Naive thymus-derived CD8-positive, alpha-beta T cell (primary cell): ENCODE data around the gene SPTLC2. TPM values are rescaled to one million over a fixed set of nuclear protein-coding genes. Genes with fewer than 3 reads are reported as not detected.
A peak's percentile ranks its signal among the peaks of the same experiment; 100 is the strongest.

ENCODE experiments used
- ATAC-seq, 2 donors: fragments of 150-1000 bp; cut with Tn5 transposase in 1 of 2; sonication (Bioruptor Pico), chemical (Tn5 transposase) in 1 of 2; 1 replicate in 1 of 2; 2 replicates in 1 of 2; pipeline ENCODE4 v1.10.0; 2021; ENCODE audit warnings: mild to moderate bottlenecking in 2 of 2, moderate library complexity in 2 of 2
- POLR2A ChIA-PET: fragments of 350-600 bp; sonication (Branson Sonifier 250); formaldehyde crosslinking; loops from one replicate; lab custom pipeline; 2021; ENCODE audit warnings: antibody characterized with exemption; lab: Charles Lee
- DNase-seq, 10 donors: peaks; one replicate each; pipeline versions ENCODE4 v3.0.0 to v3.0.0-alpha.2; 2020 to 2022
- H3K27ac Mint-ChIP-seq, 10 donors: one replicate each; pipeline ENCODE4 v1.8.0; 2020 to 2022; ENCODE audit warnings: mild to moderate bottlenecking in 10 of 10, mixed read lengths in 10 of 10, moderate library complexity in 4 of 10, inconsistent platforms in 1 of 10
- H3K27me3 Mint-ChIP-seq, 5 donors: one replicate each; pipeline ENCODE4 v1.8.0; 2021 to 2022; ENCODE audit warnings: mixed read lengths in 5 of 5
- H3K36me3 Mint-ChIP-seq, 3 donors: one replicate each; pipeline ENCODE4 v1.8.0; 2020 to 2022; ENCODE audit warnings: mixed read lengths in 3 of 3, mild to moderate bottlenecking in 2 of 3, inconsistent platforms in 1 of 3
- H3K4me1 Mint-ChIP-seq, 4 donors: one replicate each; pipeline ENCODE4 v1.8.0; 2021 to 2022; ENCODE audit warnings: mixed read lengths in 4 of 4
- H3K4me3 Mint-ChIP-seq, 10 donors: one replicate each; pipeline ENCODE4 v1.8.0; 2020 to 2022; ENCODE audit warnings: mild to moderate bottlenecking in 10 of 10, mixed read lengths in 10 of 10, moderate library complexity in 6 of 10, inconsistent platforms in 1 of 10
- H3K9me3 Mint-ChIP-seq, 9 donors: one replicate each; pipeline ENCODE4 v1.8.0; 2020 to 2022; ENCODE audit warnings: mixed read lengths in 9 of 9, mild to moderate bottlenecking in 3 of 9, inconsistent platforms in 1 of 9, moderate library complexity in 1 of 9
- polyA plus RNA-seq, 3 donors: library from polyadenylated mRNA; unstranded; fragments of 300-500 nt; fragmentation: Illumina TruSeq; gene quantifications; one replicate each; pipeline ENCODE4 v1.2.3, GENCODE V29; 2021
- total RNA-seq, 8 experiments: library from RNA in 2 of 8; stranded (reverse) in 2 of 8; gene quantifications; one replicate each; pipeline ENCODE4 v1.2.3 and lab custom pipeline; 2021 to 2026

The SPTLC2 gene
- total and polyA plus RNA-seq, 5 experiments from 2014 or later = 10.0 to 26.0 (median 11.8) TPM

GRCh38 chr14:77507762-77508161, 108.7 kb downstream of the SPTLC2 start:
- Mint-ChIP-seq H3K4me3 (no peak overlapping the region), H3K36me3 (peaks cover 4 to 62% (median 52%) of the 10 kb centered on the region in 3 donors), H3K4me1 (no peaks in the 10 kb centered on the region), H3K27ac (no peak overlapping the region), H3K27me3 (peaks cover 0 to 3% (median 0%) of the 10 kb centered on the region in 5 donors), H3K9me3 (peaks cover 0 to 22% (median 8%) of the 10 kb centered on the region in 9 donors)
- POLR2A ChIA-PET = no interaction called here
- ATAC-seq = no peak
- DNase-seq = no peak

- H3K36me3 Mint-ChIP-seq = peaks cover 4 to 35% (median 30%) of the 10 kb centered on the region in 3 donors
- POLR2A ChIA-PET = no interaction called here
- peaks cover 0 to 22% (median 9%) of the 10 kb centered on the region in 9 donors for H3K9me3 Mint-ChIP-seq
- peaks cover 5 to 8% (median 5%) of the 10 kb centered on the region in 5 donors for H3K27me3 Mint-ChIP-seq
- ATAC-seq (no peak), DNase-seq (no peak)
- H3K4me1 Mint-ChIP-seq = peaks cover 0 to 2% (median under 1%) of the 10 kb centered on the region in 4 donors
- H3K27ac Mint-ChIP-seq = no peak overlapping the region
- no peak overlapping the region for H3K4me3 Mint-ChIP-seq
These were observed 111.4 kb downstream of the SPTLC2 start for GRCh38 chr14:77505031-77505430.

- ATAC-seq (no peak), DNase-seq (no peak)
- H3K36me3 Mint-ChIP-seq = peaks cover 4 to 19% (median 16%) of the 10 kb centered on the region in 3 donors
- H3K27me3 Mint-ChIP-seq = peaks cover 5 to 18% (median 15%) of the 10 kb centered on the region in 5 donors
- no peak overlapping the region for H3K27ac Mint-ChIP-seq
- H3K9me3 Mint-ChIP-seq = peaks cover 0 to 22% (median 9%) of the 10 kb centered on the region in 9 donors
- no peak overlapping the region for H3K4me3 Mint-ChIP-seq
- H3K4me1 Mint-ChIP-seq = peaks cover under 1 to 5% (median 3%) of the 10 kb centered on the region in 4 donors
- POLR2A ChIA-PET = no interaction called here
These were observed 113.3 kb downstream of the SPTLC2 start for GRCh38 chr14:77503138-77503537.

- no peak for DNase-seq
- ATAC-seq = no peak
- POLR2A ChIA-PET = no interaction called here
- H3K4me3 Mint-ChIP-seq = no peak overlapping the region
- H3K36me3 Mint-ChIP-seq = peaks cover 4 to 12% (median 10%) of the 10 kb centered on the region in 3 donors
- peaks cover 2 to 9% (median 7%) of the 10 kb centered on the region in 4 donors for H3K4me1 Mint-ChIP-seq
- H3K9me3 Mint-ChIP-seq = peaks cover 0 to 22% (median 9%) of the 10 kb centered on the region in 9 donors
- peaks cover 8 to 27% (median 23%) of the 10 kb centered on the region in 5 donors for H3K27me3 Mint-ChIP-seq
- no peak overlapping the region for H3K27ac Mint-ChIP-seq
These were observed 114.2 kb downstream of the SPTLC2 start for GRCh38 chr14:77502109-77502782.

- Mint-ChIP-seq H3K9me3 (peaks cover 0 to 12% (median 4%) of the 10 kb centered on the region in 9 donors), H3K36me3 (peaks cover 2 to 4% (median 3%) of the 10 kb centered on the region in 3 donors), H3K4me3 (peak overlapping the region; percentile 32 to 82 (median 62)), H3K27ac (peak overlapping the region in 1 of 10 donors; percentile 15), H3K27me3 (peaks cover 18 to 46% (median 31%) of the 10 kb centered on the region in 5 donors), H3K4me1 (peaks cover 2 to 9% (median 7%) of the 10 kb centered on the region in 4 donors)
- DNase-seq (peak in 1 of 10 donors; percentile 2), ATAC-seq (peak; percentile 11 to 21)
- POLR2A ChIA-PET = no interaction called here
These were observed 117.4 kb downstream of the SPTLC2 start for GRCh38 chr14:77498984-77499527.

- Mint-ChIP-seq H3K36me3 (peaks cover 2 to 3% (median 3%) of the 10 kb centered on the region in 3 donors), H3K27ac (peak within 1 kb of the TSS in 3 of 10 donors; percentile 15 to 53 (median 47)), H3K9me3 (peaks cover 0 to 8% (median 4%) of the 10 kb centered on the region in 9 donors), H3K4me3 (peak within 1 kb of the TSS; percentile 60 to 84 (median 78)), H3K4me1 (peaks cover 2 to 9% (median 7%) of the 10 kb centered on the region in 4 donors), H3K27me3 (peaks cover 18 to 46% (median 31%) of the 10 kb centered on the region in 5 donors)
- ATAC-seq (peak; percentile 88 to 95), DNase-seq (peak in 8 of 10 donors; percentile 14 to 42 (median 29))
- POLR2A ChIA-PET = no interaction called here
These were observed 118.1 kb downstream of the SPTLC2 start, which contains the start of gene ISM2 for GRCh38 chr14:77498120-77498979. Gene ISM2, minus strand, starts transcription at chr14:77498816. Its CDS starts 23 bp downstream, at chr14:77498793.

- Mint-ChIP-seq H3K27me3 (peaks cover 13 to 43% (median 29%) of the 10 kb centered on the region in 5 donors), H3K36me3 (peaks cover 0 to 2% (median 0%) of the 10 kb centered on the region in 3 donors), H3K4me1 (peaks cover 2 to 8% (median 7%) of the 10 kb centered on the region in 4 donors), H3K27ac (no peak overlapping the region), H3K4me3 (no peak overlapping the region), H3K9me3 (no peaks in the 10 kb centered on the region)
- POLR2A ChIA-PET = no interaction called here
- ATAC-seq = no peak
- no peak for DNase-seq
These were observed 121.1 kb downstream of the SPTLC2 start for GRCh38 chr14:77495334-77495733.

GRCh38 chr14:77491056-77491455, 125.4 kb downstream of the SPTLC2 start:
- no peak for ATAC-seq
- H3K36me3 Mint-ChIP-seq = peaks cover 0 to 2% (median 0%) of the 10 kb centered on the region in 3 donors
- H3K4me1 Mint-ChIP-seq = no peaks in the 10 kb centered on the region
- no peaks in the 10 kb centered on the region for H3K9me3 Mint-ChIP-seq
- POLR2A ChIA-PET = no interaction called here
- DNase-seq = no peak
- peaks cover 3 to 13% (median 7%) of the 10 kb centered on the region in 5 donors for H3K27me3 Mint-ChIP-seq
- no peak overlapping the region for H3K4me3 Mint-ChIP-seq
- no peak overlapping the region for H3K27ac Mint-ChIP-seq

- no peak overlapping the region for H3K4me3 Mint-ChIP-seq
- peak overlapping the region in 1 of 10 donors; percentile 55 for H3K27ac Mint-ChIP-seq
- POLR2A ChIA-PET = no interaction called here
- ATAC-seq (no peak), DNase-seq (peak in 1 of 10 donors; percentile 6)
- H3K4me1 Mint-ChIP-seq = no peaks in the 10 kb centered on the region
- H3K9me3 Mint-ChIP-seq = no peaks in the 10 kb centered on the region
- no peaks in the 10 kb centered on the region for H3K36me3 Mint-ChIP-seq
- peaks cover 0 to 7% (median 2%) of the 10 kb centered on the region in 5 donors for H3K27me3 Mint-ChIP-seq
These were observed 126.0 kb downstream of the SPTLC2 start for GRCh38 chr14:77490347-77490986.

- Mint-ChIP-seq H3K27me3 (no peaks in the 10 kb centered on the region), H3K36me3 (no peaks in the 10 kb centered on the region), H3K9me3 (no peaks in the 10 kb centered on the region), H3K4me1 (no peaks in the 10 kb centered on the region), H3K27ac (no peak overlapping the region), H3K4me3 (no peak overlapping the region)
- ATAC-seq (no peak), DNase-seq (peak in 1 of 10 donors; percentile 37)
- POLR2A ChIA-PET = no interaction called here
These were observed 127.4 kb downstream of the SPTLC2 start for GRCh38 chr14:77489041-77489440.

GRCh38 chr14:77488558-77488957, 127.9 kb downstream of the SPTLC2 start:
- H3K27ac Mint-ChIP-seq = no peak overlapping the region
- no peaks in the 10 kb centered on the region for H3K9me3 Mint-ChIP-seq
- ATAC-seq (no peak), DNase-seq (peak in 1 of 10 donors; percentile 40)
- POLR2A ChIA-PET = no interaction called here
- no peaks in the 10 kb centered on the region for H3K27me3 Mint-ChIP-seq
- H3K4me3 Mint-ChIP-seq = no peak overlapping the region
- no peaks in the 10 kb centered on the region for H3K36me3 Mint-ChIP-seq
- H3K4me1 Mint-ChIP-seq = no peaks in the 10 kb centered on the region
